Measurements from ENCODE around the gene TMEM114.

The TMEM114 gene

GRCh38 chr16:8547762-8548161 lies 42.5 kb downstream of the TMEM114 start:
- DNase-seq: no peak

- DNase-seq: no peak
Measured at GRCh38 chr16:8544406-8544805, 45.9 kb downstream of the TMEM114 start.

GRCh38 chr16:8543258-8543657 lies 47.1 kb downstream of the TMEM114 start:
- no peak for DNase-seq

GRCh38 chr16:8542393-8542792 lies 47.9 kb downstream of the TMEM114 start:
- DNase-seq: no peak

GRCh38 chr16:8541868-8542267 lies 48.4 kb downstream of the TMEM114 start:
- no peak for DNase-seq

- no peak for DNase-seq
Measured at GRCh38 chr16:8537691-8538342, 52.5 kb downstream of the TMEM114 start.

GRCh38 chr16:8533509-8533908 lies 56.8 kb downstream of the TMEM114 start:
- no peak for DNase-seq

- DNase-seq: no peak
Measured at GRCh38 chr16:8530752-8531384, 59.4 kb downstream of the TMEM114 start.

GRCh38 chr16:8528471-8528870 lies 61.8 kb downstream of the TMEM114 start:
- DNase-seq: no peak

GRCh38 chr16:8523932-8524331 lies 66.4 kb downstream of the TMEM114 start:
- no peak for DNase-seq

GRCh38 chr16:8522757-8523156 lies 67.6 kb downstream of the TMEM114 start:
- no peak for DNase-seq

GRCh38 chr16:8519643-8520042 lies 70.7 kb downstream of the TMEM114 start:
- no peak for DNase-seq

Data from COR-L47 (cell line).